SH-SY5Y (cell line): Measurements from ENCODE around the gene DHCR7.

ENCODE experiments used
- GATA2 ChIP-seq: IDR thresholded peaks from 2 replicates; pipeline ENCODE4 v1.6.1; 2011; ENCODE audit warnings: mild to moderate bottlenecking, low read depth, low read length
- GATA3 ChIP-seq: IDR thresholded peaks from 2 replicates; pipeline ENCODE4 v1.6.1; 2011; ENCODE audit warnings: low read depth, mild to moderate bottlenecking, low read length, moderate library complexity

GRCh38 chr11:71483692-71484091 is 35.5 kb upstream of the DHCR7 start:
- TF ChIP-seq GATA2 (no peak), GATA3 (no peak)
